Smooth muscle cell (in vitro differentiated cells): ENCODE results near the gene PKD1L1. TPM values are rescaled to one million over a fixed set of nuclear protein-coding genes. Genes with fewer than 3 reads are reported as not detected.

ENCODE experiments used
- DNase-seq: peaks from one replicate; lab custom pipeline; 2025; ENCODE audit not compliant: unreplicated experiment; lab: John Stamatoyannopoulos, UW
- H2AFZ ChIP-seq: fragments of 200-600 bp; sonication (generic); 2 replicates; pipeline ENCODE4 v1.6.0; 2016; ENCODE audit warnings: antibody characterized with exemption, low read depth, mild to moderate bottlenecking
- H3F3A ChIP-seq: fragments of 200-600 bp; sonication (generic); 2 replicates; pipeline ENCODE4 v1.6.0; 2017; ENCODE audit warnings: antibody characterized with exemption, low read depth
- H3K27ac ChIP-seq: fragments of 200-600 bp; sonication (generic); 2 replicates; pipeline ENCODE4 v1.5.1; 2016; ENCODE audit warnings: low read depth, mild to moderate bottlenecking
- H3K27me3 ChIP-seq: fragments of 200-600 bp; sonication (generic); 2 replicates; pipeline ENCODE4 v1.6.1; 2016; ENCODE audit warnings: low read depth, mild to moderate bottlenecking
- H3K36me3 ChIP-seq: fragments of 200-600 bp; sonication (generic); 2 replicates; pipeline ENCODE4 v1.5.1; 2016; ENCODE audit warnings: low read depth
- H3K4me1 ChIP-seq: fragments of 200-600 bp; sonication (generic); 2 replicates; pipeline ENCODE4 v1.5.1; 2016; ENCODE audit warnings: low read depth
- H3K4me2 ChIP-seq: fragments of 200-600 bp; sonication (generic); 2 replicates; pipeline ENCODE4 v1.6.0; 2016; ENCODE audit warnings: mild to moderate bottlenecking
- H3K4me3 ChIP-seq: fragments of 200-600 bp; sonication (generic); 2 replicates; pipeline ENCODE4 v1.5.1; 2016; ENCODE audit warnings: mild to moderate bottlenecking
- H3K79me2 ChIP-seq: fragments of 200-600 bp; sonication (generic); 2 replicates; pipeline ENCODE4 v1.6.0; 2016; ENCODE audit warnings: low read depth, mild to moderate bottlenecking
- H3K9ac ChIP-seq: fragments of 200-600 bp; sonication (generic); 2 replicates; pipeline ENCODE4 v1.6.0; 2016; ENCODE audit warnings: low read depth
- H3K9me3 ChIP-seq: fragments of 200-600 bp; sonication (generic); replicated peaks from 2 replicates; pipeline ENCODE4 v1.5.1; 2016; ENCODE audit warnings: low read depth
- H4K20me1 ChIP-seq: fragments of 200-600 bp; sonication (generic); 2 replicates; pipeline ENCODE4 v1.6.0; 2016; ENCODE audit warnings: low read depth
- CTCF ChIP-seq: fragments of 200-600 bp; sonication (generic); IDR thresholded peaks from 2 replicates; pipeline ENCODE4 v1.5.1; 2017; ENCODE audit warnings: borderline replicate concordance, mild to moderate bottlenecking, antibody characterized with exemption; ENCODE audit not compliant: insufficient read depth, poor library complexity, severe bottlenecking
- WGBS: methylation state at CpG from one replicate; pipeline ENCODE4 v1.1.7; 2016; ENCODE audit warnings: low lambda C conversion rate; 5-methylcytosine and 5-hydroxymethylcytosine counted together
- polyA plus RNA-seq: library from polyadenylated mRNA; unstranded; fragments of >200 nt; fragmentation: Nextera tagmentation; extraction: Ambion mirVana; gene quantifications from 2 replicates; pipeline ENCODE4 v1.2.1, GENCODE V29; 2016
- total RNA-seq: library from RNA; depleted of rRNA; stranded (reverse); fragments of >200 nt; gene quantifications from 2 replicates; pipeline ENCODE4 v1.2.3, GENCODE V29; 2014

PKD1L1 gene
- total and polyA plus RNA-seq, 2 experiments from 2014 or later = 0.04 to 0.06 TPM

DNA sequence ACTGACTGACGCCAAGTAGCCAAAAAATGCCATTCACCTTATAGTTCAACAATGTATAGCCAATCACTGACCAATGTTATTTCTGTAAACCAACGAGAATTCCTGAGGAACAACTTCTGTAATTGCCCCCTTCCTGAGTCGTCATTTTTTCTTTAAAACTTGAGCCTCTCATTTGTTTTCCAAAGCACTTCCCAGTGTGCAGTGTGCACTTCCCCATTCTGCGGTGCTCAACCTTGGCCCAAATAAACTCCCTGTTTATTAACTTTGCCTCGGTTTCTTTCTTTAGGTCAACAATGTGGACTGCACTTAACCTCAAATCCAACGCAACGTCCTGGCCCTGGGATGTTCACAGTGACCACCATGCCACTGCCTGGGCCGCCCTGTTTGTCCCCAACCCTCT, 15.1 kb downstream of the PKD1L1 start:
- H3K9ac ChIP-seq = no peak overlapping the region
- no peak overlapping the region for H2AFZ ChIP-seq
- H3F3A ChIP-seq = no peaks in the 10 kb centered on the region
- H3K4me2 ChIP-seq = no peak overlapping the region
- H3K79me2 ChIP-seq = no peaks in the 10 kb centered on the region
- no peak overlapping the region for H3K4me3 ChIP-seq
- H4K20me1 ChIP-seq = no peaks in the 10 kb centered on the region
- H3K27me3 ChIP-seq = no peaks in the 10 kb centered on the region
- no peaks in the 10 kb centered on the region for H3K9me3 ChIP-seq
- H3K27ac ChIP-seq = no peak overlapping the region
- WGBS = 96% methylated on average over 8 of the region's 8 CpGs
- no peaks in the 10 kb centered on the region for H3K36me3 ChIP-seq
- DNase-seq = no peak
- no peak for TF ChIP-seq CTCF
- no peaks in the 10 kb centered on the region for H3K4me1 ChIP-seq

DNA sequence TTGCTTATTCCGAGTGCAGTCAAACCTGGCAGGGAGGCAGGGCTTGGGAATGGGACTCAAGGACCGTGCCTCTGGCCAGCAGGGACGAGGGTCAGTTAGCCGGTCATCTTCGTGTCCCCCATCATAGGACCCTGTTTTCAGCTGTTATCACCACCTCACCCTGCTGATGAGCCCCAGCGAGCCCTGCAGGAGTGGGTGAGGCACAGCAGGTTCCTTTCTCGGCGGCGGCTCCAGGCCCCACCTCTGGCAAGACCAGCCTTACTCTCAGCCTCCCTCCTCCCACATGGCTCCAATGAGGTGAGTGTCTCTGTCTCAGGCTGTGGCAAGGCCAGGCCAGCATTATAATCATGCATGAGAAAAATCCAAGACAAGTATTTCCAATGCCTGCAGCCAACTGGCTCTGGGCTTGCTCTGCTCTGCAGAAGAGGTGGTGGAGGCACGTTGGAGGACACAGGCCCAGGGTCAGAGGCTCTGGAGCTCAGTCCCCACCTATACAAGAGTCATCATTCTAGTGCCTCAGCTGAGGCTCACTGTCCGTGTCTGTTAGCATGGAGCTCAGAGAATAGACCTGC, 15.7 kb downstream of the PKD1L1 start:
- H2AFZ ChIP-seq = no peak overlapping the region
- H3K27me3 ChIP-seq = no peaks in the 10 kb centered on the region
- H3K4me1 ChIP-seq = no peaks in the 10 kb centered on the region
- TF ChIP-seq CTCF = no peak
- no peak overlapping the region for H3K9ac ChIP-seq
- peak overlapping the region; percentile 71 for H3K27ac ChIP-seq
- H3F3A ChIP-seq = no peaks in the 10 kb centered on the region
- no peaks in the 10 kb centered on the region for H4K20me1 ChIP-seq
- H3K79me2 ChIP-seq = no peaks in the 10 kb centered on the region
- no peak overlapping the region for H3K4me2 ChIP-seq
- DNase-seq = no peak
- no peaks in the 10 kb centered on the region for H3K36me3 ChIP-seq
- 92% methylated on average over 11 of the region's 11 CpGs for WGBS
- H3K9me3 ChIP-seq = no peaks in the 10 kb centered on the region
- no peak overlapping the region for H3K4me3 ChIP-seq

DNA sequence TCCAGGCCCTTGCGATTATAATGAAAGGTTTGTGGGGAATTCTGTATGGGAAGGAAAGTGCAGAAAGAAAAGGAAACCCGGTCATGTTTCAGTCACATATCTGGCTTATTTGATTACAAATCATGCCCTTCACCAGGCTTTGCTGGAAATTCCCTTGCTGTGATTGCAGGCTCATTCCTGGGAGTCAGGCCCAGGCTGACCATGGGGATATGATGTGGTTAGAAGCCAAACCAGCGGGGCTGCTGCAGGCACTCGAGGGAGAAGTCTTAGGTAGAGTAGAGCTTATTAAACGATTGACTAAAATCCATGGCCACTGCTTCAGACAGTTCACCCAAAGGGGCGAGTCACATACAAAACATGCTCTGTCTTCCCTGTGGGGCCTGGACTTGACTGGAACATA, 16.2 kb downstream of the PKD1L1 start:
- H3K27ac ChIP-seq = peak overlapping the region; percentile 71
- DNase-seq = no peak
- no peak for TF ChIP-seq CTCF
- WGBS = 58% methylated on average over 6 of the region's 6 CpGs
- H3K9ac ChIP-seq = no peak overlapping the region
- no peak overlapping the region for H3K4me2 ChIP-seq
- no peaks in the 10 kb centered on the region for H3K4me1 ChIP-seq
- no peaks in the 10 kb centered on the region for H3F3A ChIP-seq
- H3K9me3 ChIP-seq = no peaks in the 10 kb centered on the region
- H2AFZ ChIP-seq = no peak overlapping the region
- no peak overlapping the region for H3K4me3 ChIP-seq
- no peaks in the 10 kb centered on the region for H3K27me3 ChIP-seq
- no peaks in the 10 kb centered on the region for H3K79me2 ChIP-seq
- no peaks in the 10 kb centered on the region for H4K20me1 ChIP-seq
- no peaks in the 10 kb centered on the region for H3K36me3 ChIP-seq
